GM19238 (cell line): ENCODE measurements around the gene XPNPEP3.
"Not testable (repeated sequence)": the region's sequence is repeated elsewhere in the genome, so short reads cannot be mapped to it uniquely, and the experiment has no call there.

Experiments
- DNase-seq: peaks from one replicate; pipeline ENCODE4 v3.0.0; 2011; ENCODE audit warnings: low spot score; ENCODE audit not compliant: insufficient read length

The XPNPEP3 gene

DNA sequence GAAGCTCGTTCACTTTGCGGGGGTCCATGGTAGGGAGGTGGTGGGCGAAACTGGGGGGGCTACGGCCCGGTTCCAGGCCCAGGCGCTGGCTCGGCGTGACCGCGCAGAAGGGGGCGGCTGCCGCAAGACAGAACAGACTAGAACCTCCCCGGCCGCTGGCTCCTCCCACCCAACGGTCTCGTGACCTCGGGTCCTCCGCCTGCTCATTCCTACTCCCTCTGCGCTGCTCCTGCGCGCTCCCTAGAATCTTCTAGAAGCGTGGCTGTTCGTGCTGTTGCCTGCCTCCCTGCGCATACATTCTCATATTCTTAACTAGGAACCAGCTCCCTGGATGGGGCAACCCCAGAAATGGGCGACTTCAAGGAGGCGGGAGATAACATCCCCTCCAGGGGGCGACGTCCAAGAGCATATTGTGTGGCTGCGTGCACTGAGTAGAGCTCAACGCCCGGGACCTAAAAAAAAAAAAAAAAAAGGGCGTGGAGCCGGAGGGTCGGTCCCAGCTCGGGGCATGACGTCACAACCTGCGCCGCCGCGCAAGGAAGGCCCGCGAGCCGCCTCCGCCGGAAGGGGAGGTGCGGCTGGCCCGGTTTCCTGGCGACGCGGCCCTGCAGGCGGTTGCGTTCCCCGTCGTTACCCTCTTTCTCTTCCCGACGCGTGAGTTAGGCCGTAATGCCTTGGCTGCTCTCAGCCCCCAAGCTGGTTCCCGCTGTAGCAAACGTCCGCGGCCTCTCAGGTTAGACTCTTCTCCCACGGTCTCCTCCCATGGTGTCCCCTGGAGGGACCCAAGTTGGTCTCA lies at the start of gene XPNPEP3, which contains the start of gene ST13:
Gene XPNPEP3, plus strand, starts transcription at position 636 of the 796 bp plus-strand sequence. Its CDS starts 34 bp downstream, at position 670.
Gene ST13, minus strand, starts transcription at position 127 of the 796 bp plus-strand sequence. Its CDS starts 99 bp downstream, at position 28.
- DNase-seq: peak; percentile 73

GRCh38 chr22:40808018-40808841 lies 48.7 kb upstream of the XPNPEP3 start:
- DNase-seq: no peak

DNA sequence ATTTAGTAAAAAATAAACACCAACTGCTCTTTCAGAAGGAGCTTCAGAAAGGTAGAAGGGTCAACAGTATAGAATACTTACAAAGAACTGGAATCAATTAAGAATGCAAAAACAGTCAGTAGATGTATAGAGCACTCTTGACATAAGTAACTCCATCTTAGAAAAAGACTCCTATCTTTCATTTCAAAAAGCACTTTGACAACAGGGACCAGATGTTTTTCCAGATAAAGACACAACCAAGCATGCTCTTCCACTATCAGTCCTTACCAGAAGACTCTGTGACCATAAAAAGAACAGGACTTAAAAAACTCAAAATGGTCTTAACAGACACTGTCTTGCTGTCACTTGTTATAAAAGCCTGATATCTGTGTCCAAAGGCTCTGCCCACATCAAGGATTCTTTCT lies 43.0 kb upstream of the XPNPEP3 start:
- DNase-seq: no peak

GRCh38 chr22:40817737-40818136 lies 39.2 kb upstream of the XPNPEP3 start:
- no peak for DNase-seq

- DNase-seq: no peak
These were observed 38.7 kb upstream of the XPNPEP3 start for GRCh38 chr22:40818192-40818746.

DNA sequence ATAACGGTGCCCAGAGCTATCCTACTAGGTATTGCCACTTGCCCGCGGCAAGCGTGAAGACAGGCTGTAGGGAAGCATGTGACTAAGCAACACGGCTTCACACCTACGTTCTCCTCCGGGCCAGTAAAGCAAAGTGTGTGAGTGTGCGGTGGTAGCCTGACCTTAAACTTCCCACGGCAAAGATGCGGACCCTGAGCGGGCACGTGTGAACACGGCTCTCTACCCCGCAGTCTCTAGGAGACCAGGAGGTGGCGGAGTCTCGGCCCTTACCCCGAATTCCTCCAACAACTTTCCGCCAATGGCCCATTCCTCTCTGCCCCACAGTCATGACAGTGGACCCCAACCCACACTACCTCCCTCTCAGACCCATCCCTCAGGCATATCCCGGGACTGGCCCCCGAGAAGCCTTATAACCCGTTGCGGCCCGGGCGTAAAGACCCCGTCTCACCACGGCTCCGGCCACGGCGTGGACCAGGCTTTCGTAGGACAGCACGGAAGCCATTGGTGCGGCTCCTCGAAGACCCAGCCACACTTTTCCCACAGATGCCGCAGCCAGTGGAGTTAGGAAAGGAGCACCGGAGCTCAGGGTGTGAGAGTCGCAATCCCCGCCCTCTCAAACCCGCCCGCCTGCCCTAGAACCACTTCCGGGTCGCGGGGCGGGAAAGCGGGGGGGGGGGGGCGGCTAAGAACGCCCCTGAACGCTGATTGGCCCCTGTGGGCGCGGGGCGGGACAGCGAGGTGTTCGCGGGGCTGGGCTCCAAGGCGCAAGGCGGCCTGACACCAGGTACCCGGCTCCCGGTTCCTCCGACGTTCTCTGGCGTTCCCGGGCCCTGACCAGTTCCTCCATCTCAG lies 38.0 kb upstream of the XPNPEP3 start, which contains the start of gene SLC25A17:
Gene SLC25A17, minus strand, starts transcription at position 600 of the 852 bp plus-strand sequence. Its CDS starts 98 bp downstream, at position 502.
- peak; percentile 93 for DNase-seq

- no peak for DNase-seq
These were observed 37.3 kb upstream of the XPNPEP3 start for GRCh38 chr22:40819599-40820140.

DNA sequence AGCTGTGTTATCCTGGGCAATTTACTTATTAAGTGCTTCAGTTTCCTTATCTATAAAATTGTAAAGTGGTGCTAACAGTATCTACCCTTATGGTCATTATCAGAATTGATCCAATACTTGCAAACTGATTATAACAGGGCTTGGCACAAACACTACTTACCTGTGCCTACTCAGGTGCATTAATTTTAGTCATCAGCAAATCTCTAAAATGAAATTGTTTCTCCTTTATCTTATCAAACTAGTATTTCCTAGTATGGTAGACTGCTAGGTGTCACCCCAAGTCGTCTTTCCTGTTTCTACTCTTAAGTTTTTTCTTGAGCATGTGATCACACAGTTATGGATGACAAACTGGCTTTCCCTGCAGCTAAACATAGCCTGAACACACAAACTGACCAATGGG lies 33.5 kb upstream of the XPNPEP3 start:
- no peak for DNase-seq

- DNase-seq: not testable (repeated sequence)
These were observed 30.7 kb upstream of the XPNPEP3 start for GRCh38 chr22:40826292-40826691.

DNA sequence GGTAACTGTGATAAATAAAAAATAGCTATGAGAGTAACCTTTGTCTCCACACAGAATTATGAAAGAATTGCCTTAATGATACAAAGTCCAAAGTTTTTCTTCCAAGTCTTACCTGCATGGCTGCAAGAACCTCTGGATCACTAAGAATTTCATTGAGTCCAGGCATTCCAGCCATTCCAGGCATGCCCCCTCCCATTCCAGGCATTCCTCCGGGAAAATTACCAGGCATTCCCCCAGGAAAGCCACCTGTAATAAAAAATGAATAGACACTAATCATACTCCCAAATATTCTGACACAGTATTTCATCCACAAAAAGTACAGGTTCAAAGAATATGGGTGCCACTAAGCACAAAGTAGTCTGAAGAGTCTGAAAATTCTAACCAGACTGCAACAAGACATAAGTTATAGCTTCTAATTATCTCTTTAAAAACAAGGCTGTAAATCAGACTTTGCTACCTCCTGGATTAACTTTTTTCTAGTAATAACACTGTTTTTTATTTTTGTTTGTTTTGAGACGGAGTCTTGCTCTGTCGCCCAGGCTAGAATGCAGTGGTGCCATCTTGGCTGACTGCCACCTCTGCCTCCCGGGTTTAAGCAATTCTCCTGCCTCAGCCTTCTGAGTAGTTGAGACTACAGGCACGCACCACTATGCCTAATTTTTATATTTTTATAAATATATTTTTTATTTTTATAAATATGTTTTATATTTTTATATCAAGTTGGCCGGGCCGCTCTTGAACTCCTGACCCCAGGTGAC lies 29.8 kb upstream of the XPNPEP3 start:
- no peak for DNase-seq

GRCh38 chr22:40829131-40829530 lies 27.8 kb upstream of the XPNPEP3 start:
- no peak for DNase-seq

- DNase-seq: no peak
These were observed 22.3 kb upstream of the XPNPEP3 start for GRCh38 chr22:40834619-40835018.

DNA sequence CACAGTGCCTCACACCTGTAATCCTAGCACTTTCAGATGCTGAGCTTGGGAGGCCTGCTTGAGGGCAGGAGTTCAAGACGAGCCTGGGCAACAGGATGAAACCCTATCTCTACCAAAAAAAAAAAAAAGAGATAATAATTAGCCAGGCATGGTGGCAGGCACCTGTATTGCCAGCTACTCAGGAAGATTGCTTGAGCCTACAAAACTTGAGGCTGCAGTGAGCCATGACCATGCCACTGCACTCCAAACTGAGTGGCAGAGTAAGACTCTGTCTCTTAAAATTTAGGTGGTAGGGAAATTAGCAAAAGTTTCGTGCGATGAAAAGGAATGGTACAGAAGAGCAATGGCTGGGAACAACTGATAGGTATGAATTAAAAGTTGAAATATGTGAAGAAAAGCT lies 18.5 kb upstream of the XPNPEP3 start:
- no peak for DNase-seq

DNA sequence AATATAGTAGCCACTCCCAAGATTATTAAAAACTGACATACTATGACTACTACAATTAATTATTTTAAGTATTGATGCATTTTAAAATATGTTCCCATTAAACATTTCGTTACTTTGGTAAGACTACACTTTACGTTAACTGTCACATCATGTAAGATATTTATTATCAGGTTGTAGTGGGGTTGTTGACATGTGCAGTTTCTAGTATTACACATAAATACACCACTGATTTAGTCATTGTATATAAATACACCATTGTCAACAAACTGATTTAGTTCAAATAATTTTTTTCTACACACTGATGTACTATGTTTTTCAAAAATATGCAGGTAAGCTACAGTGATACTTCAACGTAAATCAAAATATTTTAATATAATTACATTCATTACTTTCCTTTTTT lies 12.0 kb upstream of the XPNPEP3 start:
- DNase-seq: no peak

GRCh38 chr22:40845816-40846215 lies 11.1 kb upstream of the XPNPEP3 start:
- DNase-seq: not testable (repeated sequence)

DNA sequence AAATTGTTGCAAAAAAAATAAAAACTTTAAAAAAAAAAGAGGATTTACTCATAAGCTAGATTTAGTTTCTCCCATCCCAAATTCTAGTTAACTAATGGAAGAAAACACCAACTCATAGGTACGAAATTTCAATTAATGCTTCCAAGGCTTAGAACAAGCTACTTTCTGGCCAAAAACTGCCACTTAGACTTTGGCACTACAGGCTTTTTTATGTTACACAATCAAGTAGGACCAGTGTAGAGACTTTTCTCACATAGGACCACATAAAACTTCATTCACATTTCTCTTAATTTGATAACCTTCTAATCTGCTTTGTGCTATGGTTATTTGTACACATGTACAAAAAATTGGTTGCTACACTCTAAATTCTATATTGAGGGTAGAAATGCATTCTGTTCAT lies 3.6 kb upstream of the XPNPEP3 start:
- no peak for DNase-seq

DNA sequence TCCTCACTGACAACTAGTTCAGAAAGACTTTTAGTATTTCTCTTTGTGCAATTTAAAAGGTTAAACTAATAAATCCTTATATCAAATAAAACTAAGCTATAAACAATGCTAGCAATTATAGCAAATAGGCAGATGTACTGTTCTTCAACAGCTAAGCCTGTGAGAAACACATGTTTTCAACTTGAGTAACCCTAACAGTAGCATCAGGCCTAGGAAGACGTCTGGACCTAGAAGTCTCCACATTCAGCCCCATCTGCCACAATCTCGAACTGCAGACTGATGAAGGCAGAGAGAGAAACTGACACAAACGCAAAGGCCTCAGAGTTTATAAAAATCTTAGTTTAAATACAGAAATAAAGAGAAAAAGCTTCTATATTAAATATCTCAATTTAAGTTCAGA lies 3.0 kb upstream of the XPNPEP3 start:
- no peak for DNase-seq

GRCh38 chr22:40855071-40855978 lies 1.6 kb upstream of the XPNPEP3 start:
- DNase-seq: no peak

- DNase-seq: no peak
These were observed 902 bp upstream of the XPNPEP3 start for GRCh38 chr22:40855979-40856512.
